KMS-11 (cell line): ENCODE data around the gene C16orf95.

Source experiments
- H2AFZ ChIP-seq: fragments of 200-600 bp; sonication (generic); 2 replicates; pipeline ENCODE4 v1.6.1; 2016; ENCODE audit warnings: antibody characterized with exemption, mixed run types, low read depth
- H3K27ac ChIP-seq: fragments of 200-600 bp; sonication (generic); 2 replicates; pipeline ENCODE4 v1.6.1; 2016; ENCODE audit warnings: mild to moderate bottlenecking, mixed run types
- H3K27me3 ChIP-seq: fragments of 200-600 bp; sonication (generic); 2 replicates; pipeline ENCODE4 v1.6.1; 2017; ENCODE audit warnings: mild to moderate bottlenecking, low read depth, mixed run types, moderate library complexity; ENCODE audit not compliant: insufficient read depth
- H3K36me3 ChIP-seq: fragments of 200-600 bp; sonication (generic); 2 replicates; pipeline ENCODE4 v1.6.1; 2017; ENCODE audit warnings: mild to moderate bottlenecking, mixed run types; ENCODE audit not compliant: insufficient read depth
- H3K4me1 ChIP-seq: fragments of 200-600 bp; sonication (generic); 2 replicates; pipeline ENCODE4 v1.6.1; 2016; ENCODE audit warnings: mild to moderate bottlenecking, low read depth, mixed run types; ENCODE audit not compliant: poor library complexity, severe bottlenecking
- H3K4me2 ChIP-seq: fragments of 200-600 bp; sonication (generic); 2 replicates; pipeline ENCODE4 v1.7.0; 2016; ENCODE audit warnings: mild to moderate bottlenecking, mixed run types
- H3K4me3 ChIP-seq: fragments of 200-600 bp; sonication (generic); IDR thresholded peaks from 2 replicates; pipeline ENCODE4 v1.6.1; 2017; ENCODE audit warnings: low read depth, low read length, mixed read lengths; ENCODE audit not compliant: insufficient read depth
- H3K79me2 ChIP-seq: fragments of 200-600 bp; sonication (generic); 2 replicates; pipeline ENCODE4 v1.6.1; 2016; ENCODE audit warnings: low read depth, mixed run types; ENCODE audit not compliant: insufficient read depth
- H3K9ac ChIP-seq: fragments of 200-600 bp; sonication (generic); 2 replicates; pipeline ENCODE4 v1.6.1; 2016; ENCODE audit warnings: mild to moderate bottlenecking, mixed run types
- H4K20me1 ChIP-seq: fragments of 200-600 bp; sonication (generic); 2 replicates; pipeline ENCODE4 v1.6.1; 2016; ENCODE audit warnings: mild to moderate bottlenecking, mixed run types; ENCODE audit not compliant: insufficient read depth
- CTCF ChIP-seq: fragments of 200-600 bp; sonication (generic); conservative IDR thresholded peaks from 2 replicates; pipeline ENCODE4 v1.6.1; 2017; ENCODE audit warnings: low read depth, mild to moderate bottlenecking, antibody characterized with exemption, low read length, moderate library complexity, mixed read lengths

The C16orf95 gene

GRCh38 chr16:87325423-87325858, 8.2 kb upstream of the C16orf95 start:
- H4K20me1 ChIP-seq, result no peaks in the 10 kb centered on the region
- no peaks in the 10 kb centered on the region for H3K79me2 ChIP-seq
- no peak overlapping the region for H3K4me3 ChIP-seq
- no peak overlapping the region for H2AFZ ChIP-seq
- no peak for TF ChIP-seq CTCF
- peaks cover 5% of the 10 kb centered on the region for H3K4me1 ChIP-seq
- no peaks in the 10 kb centered on the region for H3K27me3 ChIP-seq
- no peak overlapping the region for H3K4me2 ChIP-seq
- no peak overlapping the region for H3K27ac ChIP-seq
- no peaks in the 10 kb centered on the region for H3K36me3 ChIP-seq
- no peak overlapping the region for H3K9ac ChIP-seq

GRCh38 chr16:87324411-87325275, 7.5 kb upstream of the C16orf95 start:
- no peak overlapping the region for H3K27ac ChIP-seq
- H3K4me3 ChIP-seq, result no peak overlapping the region
- no peaks in the 10 kb centered on the region for H3K36me3 ChIP-seq
- H4K20me1 ChIP-seq, result no peaks in the 10 kb centered on the region
- H2AFZ ChIP-seq, result no peak overlapping the region
- peaks cover 5% of the 10 kb centered on the region for H3K4me1 ChIP-seq
- no peaks in the 10 kb centered on the region for H3K27me3 ChIP-seq
- H3K4me2 ChIP-seq, result no peak overlapping the region
- TF ChIP-seq CTCF, result peak; percentile 85
- no peak overlapping the region for H3K9ac ChIP-seq
- no peaks in the 10 kb centered on the region for H3K79me2 ChIP-seq

DNA sequence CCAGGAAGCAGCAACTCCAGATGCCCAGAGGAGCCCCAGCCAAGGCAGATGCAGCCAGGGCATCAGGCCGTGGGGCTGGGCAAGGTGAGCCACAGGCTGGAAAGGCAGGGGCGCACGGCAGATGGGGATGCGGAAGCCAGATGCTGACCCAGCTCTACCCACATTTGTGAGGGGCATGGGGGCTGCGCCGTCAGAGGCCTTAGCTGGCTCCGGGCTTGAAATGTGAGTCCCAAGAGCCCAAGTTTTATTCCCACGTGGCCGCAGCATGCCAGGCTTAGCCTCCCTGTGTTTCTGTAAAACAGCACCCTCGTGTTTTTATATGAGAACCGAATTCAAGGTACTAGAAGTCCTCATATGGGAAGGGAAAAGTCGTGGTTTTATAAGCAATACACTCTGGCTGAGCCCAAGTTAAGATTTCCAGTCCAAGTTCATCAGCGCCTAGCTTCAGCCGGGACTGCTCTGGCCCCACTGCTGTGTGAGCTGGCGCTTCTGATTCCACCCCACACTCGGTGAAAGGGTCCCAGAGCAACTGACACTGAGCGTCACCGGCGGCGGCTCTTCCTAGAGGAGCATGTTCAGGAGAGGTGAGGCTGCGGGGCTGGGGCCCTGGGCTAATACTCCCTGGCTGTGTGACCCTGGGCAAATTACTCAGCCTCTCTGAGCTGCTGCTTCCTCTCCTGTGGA, 6.7 kb upstream of the C16orf95 start:
- Histone ChIP-seq H3K4me2 (no peak overlapping the region), H3K79me2 (peaks cover 2% of the 10 kb centered on the region), H3K4me1 (peaks cover 8% of the 10 kb centered on the region), H3K27me3 (no peaks in the 10 kb centered on the region), H4K20me1 (no peaks in the 10 kb centered on the region), H3K9ac (no peak overlapping the region), H3K27ac (no peak overlapping the region), H2AFZ (no peak overlapping the region), H3K36me3 (no peaks in the 10 kb centered on the region), H3K4me3 (no peak overlapping the region)
- no peak for TF ChIP-seq CTCF

- no peak overlapping the region for H3K9ac ChIP-seq
- H3K4me2 ChIP-seq, result no peak overlapping the region
- no peaks in the 10 kb centered on the region for H4K20me1 ChIP-seq
- no peak overlapping the region for H3K27ac ChIP-seq
- H3K4me3 ChIP-seq, result no peak overlapping the region
- H3K27me3 ChIP-seq, result no peaks in the 10 kb centered on the region
- H2AFZ ChIP-seq, result no peak overlapping the region
- H3K79me2 ChIP-seq, result peaks cover 10% of the 10 kb centered on the region
- no peaks in the 10 kb centered on the region for H3K36me3 ChIP-seq
- TF ChIP-seq CTCF, result no peak
- H3K4me1 ChIP-seq, result peaks cover 14% of the 10 kb centered on the region
Observed at GRCh38 chr16:87322833-87323726, 5.9 kb upstream of the C16orf95 start.
